GM21390 (cell line): ENCODE results near the gene SERPINB2.
"Not testable (repeated sequence)": the region's sequence is repeated elsewhere in the genome, so short reads cannot be mapped to it uniquely, and the experiment has no call there.

Experiments
- ATAC-seq: cut with Tn5 transposase; IDR thresholded peaks from one replicate; pipeline ENCODE4 v1.9.1; 2021; ENCODE audit not compliant: unreplicated experiment

SERPINB2 gene

GRCh38 chr18:63888470-63889190 lies 1.1 kb downstream of the SERPINB2 start:
- ATAC-seq: no peak

- no peak for ATAC-seq
These were observed 2.1 kb downstream of the SERPINB2 start for GRCh38 chr18:63889626-63890025.

GRCh38 chr18:63890237-63890949 lies 2.9 kb downstream of the SERPINB2 start:
- no peak for ATAC-seq

GRCh38 chr18:63890950-63891304 lies 3.4 kb downstream of the SERPINB2 start:
- ATAC-seq: peak; percentile 47

GRCh38 chr18:63892566-63892965 lies 5.1 kb downstream of the SERPINB2 start:
- no peak for ATAC-seq

- no peak for ATAC-seq
These were observed 6.7 kb downstream of the SERPINB2 start for GRCh38 chr18:63894106-63894772.

GRCh38 chr18:63895190-63895589 lies 7.7 kb downstream of the SERPINB2 start:
- ATAC-seq: no peak

GRCh38 chr18:63897072-63897471 lies 9.6 kb downstream of the SERPINB2 start:
- no peak for ATAC-seq

- no peak for ATAC-seq
These were observed 11.7 kb downstream of the SERPINB2 start for GRCh38 chr18:63899206-63899605.

- ATAC-seq: no peak
These were observed 16.5 kb downstream of the SERPINB2 start for GRCh38 chr18:63903851-63904570.

GRCh38 chr18:63904694-63905093 lies 17.2 kb downstream of the SERPINB2 start:
- no peak for ATAC-seq

- ATAC-seq: no peak
These were observed 17.9 kb downstream of the SERPINB2 start for GRCh38 chr18:63905361-63905760.

GRCh38 chr18:63906056-63906455 lies 18.6 kb downstream of the SERPINB2 start:
- ATAC-seq: no peak

GRCh38 chr18:63907664-63908063 lies 20.2 kb downstream of the SERPINB2 start, which contains the start of gene SERPINB10:
Gene SERPINB10 (plus strand): TSS chr18:63907958. CDS start chr18:63915511, 7,553 bp downstream.
- ATAC-seq: peak; percentile 70

- no peak for ATAC-seq
These were observed 21.4 kb downstream of the SERPINB2 start for GRCh38 chr18:63908858-63909257.

- ATAC-seq: peak; percentile 45
These were observed 22.4 kb downstream of the SERPINB2 start for GRCh38 chr18:63909870-63910269.

GRCh38 chr18:63917817-63918216 lies 30.3 kb downstream of the SERPINB2 start:
- ATAC-seq: no peak

- no peak for ATAC-seq
These were observed 34.5 kb downstream of the SERPINB2 start for GRCh38 chr18:63922049-63922448.

GRCh38 chr18:63924551-63924950 lies 37.0 kb downstream of the SERPINB2 start:
- ATAC-seq: no peak

GRCh38 chr18:63928331-63928730 lies 40.8 kb downstream of the SERPINB2 start:
- ATAC-seq: no peak

- ATAC-seq: not testable (repeated sequence)
These were observed 41.9 kb downstream of the SERPINB2 start for GRCh38 chr18:63929369-63929768.
